K562 (cell line): ENCODE data around the gene ZFPM1. TPM values are rescaled to one million over a fixed set of nuclear protein-coding genes. Genes with fewer than 3 reads are reported as not detected.
A peak's percentile ranks its signal among the peaks of the same experiment; 100 is the strongest.

Source experiments
- BRF2 ChIP-seq: IDR thresholded peaks from 3 replicates; pipeline ENCODE4 v1.6.1; 2011; ENCODE audit warnings: borderline replicate concordance, mild to moderate bottlenecking; ENCODE audit not compliant: insufficient read length, insufficient read depth
- DLX4 ChIP-seq: fragments of 250-450 bp; sonication (Bioruptor Pico); IDR thresholded peaks from 2 replicates; pipeline ENCODE4 v1.6.1; 2021; ENCODE audit warnings: mild to moderate bottlenecking
- E4F1 ChIP-seq: fragments of 250-450 bp; sonication (Bioruptor Pico); IDR thresholded peaks from 2 replicates; pipeline ENCODE4 v1.5.0; 2021; ENCODE audit warnings: mild to moderate bottlenecking, borderline replicate concordance
- FUS ChIP-seq: fragments of 200-400 bp; formaldehyde crosslinking; optimal IDR thresholded peaks from 2 replicates; pipeline ENCODE3; 2017; ENCODE audit warnings: low read depth, low read length
- GTF2A2 ChIP-seq: IDR thresholded peaks from 2 replicates; pipeline ENCODE4 v1.6.1; 2016; ENCODE audit warnings: mild to moderate bottlenecking, missing genetic modification characterization, missing compliant biosample characterization
- KLF10 ChIP-seq: fragments of 250-450 bp; sonication (Bioruptor Pico); IDR thresholded peaks from 2 replicates; pipeline ENCODE4 v1.6.1; 2021; ENCODE audit warnings: matching md5 sums
- MAZ ChIP-seq, 2 experiments: fragments of 450-650 bp in 1 of 2; sonication (generic) in 1 of 2; formaldehyde crosslinking; IDR thresholded peaks in 1 of 2; conservative IDR thresholded peaks in 1 of 2; 2 replicates each; pipeline versions ENCODE4 v1.4.0 to v1.5.0; 2020; ENCODE audit warnings: mild to moderate bottlenecking in 1 of 2, missing genetic modification reagents in 1 of 2
- MCM2 ChIP-seq: fragments of 450-650 bp; IDR thresholded peaks from 2 replicates; pipeline ENCODE4 v1.6.1; 2017; ENCODE audit warnings: low read depth, mild to moderate bottlenecking
- MTA1 ChIP-seq: fragments of 450-650 bp; IDR thresholded peaks from 2 replicates; pipeline ENCODE4 v1.6.1; 2017; ENCODE audit warnings: borderline replicate concordance
- PATZ1 ChIP-seq: fragments of 250-450 bp; sonication (Bioruptor Pico); IDR thresholded peaks from 2 replicates; pipeline ENCODE4 v1.5.0; 2020; ENCODE audit warnings: mild to moderate bottlenecking, borderline replicate concordance
- TSHZ1 ChIP-seq: fragments of 250-450 bp; sonication (Bioruptor Pico); IDR thresholded peaks from 2 replicates; pipeline ENCODE4 v1.4.0; 2020; ENCODE audit warnings: mild to moderate bottlenecking, moderate library complexity
- ZNF12 ChIP-seq: sonication (generic); formaldehyde crosslinking; IDR thresholded peaks from 2 replicates; pipeline ENCODE4 v1.4.0; 2020; ENCODE audit warnings: mild to moderate bottlenecking, missing genetic modification reagents
- ZNF224 ChIP-seq: sonication (generic); formaldehyde crosslinking; IDR thresholded peaks from 2 replicates; pipeline ENCODE4 v1.8.0; 2022; ENCODE audit warnings: mild to moderate bottlenecking, missing genetic modification reagents
- ZNF280B ChIP-seq: fragments of 250-450 bp; sonication (Bioruptor Pico); IDR thresholded peaks from 2 replicates; pipeline ENCODE4 v1.5.1; 2021; ENCODE audit warnings: mild to moderate bottlenecking
- ZNF830 ChIP-seq: fragments of 250-450 bp; sonication (Bioruptor Pico); IDR thresholded peaks from 2 replicates; pipeline ENCODE4 v1.5.0; 2021; ENCODE audit warnings: mild to moderate bottlenecking
- polyA plus RNA-seq, 8 experiments: library from polyadenylated mRNA; depleted of rRNA in 4 of 8; stranded (reverse) in 5 of 8; unstranded in 3 of 8; fragments of >200 nt; fragmentation: Nextera tagmentation in 2 of 8; fragmentation: Illumina TruSeq in 1 of 8; extraction: Ambion mirVana in 2 of 8; extraction: Trizol in 1 of 8; gene quantifications; 2 replicates each; pipeline versions ENCODE4 v1.2.1 to v1.2.3, GENCODE V29; 2011 to 2014; ENCODE audit warnings: inconsistent platforms in 1 of 8, missing spikeins in 1 of 8
- total RNA-seq, 7 experiments: library from RNA; depleted of rRNA in 6 of 7; stranded (reverse); fragments of >200 nt in 6 of 7; fragmentation: Illumina TruSeq in 2 of 7; extraction: Trizol in 2 of 7; gene quantifications; 2 replicates each; pipeline versions ENCODE4 v1.2.1 to v1.2.3, GENCODE V29; 2011 to 2021; ENCODE audit warnings: low replicate concordance in 1 of 7

The ZFPM1 gene
- total and polyA plus RNA-seq, 9 of the 15 experiments (the other 6 are each of a cell fraction or from before 2014, with no cell fraction given) = 0.03 to 35.9 (median 1.4) TPM

- TF ChIP-seq TSHZ1 (CRISPR knock-in tag) = no peak
- TF ChIP-seq ZNF12 (CRISPR knock-in tag) = no peak
- TF ChIP-seq ZNF280B (CRISPR knock-in tag) = no peak
- TF ChIP-seq MAZ (CRISPR knock-in tag; conservative IDR thresholded peaks at IDR 0.05 in 1 of 2, IDR thresholded peaks at IDR 0.05 in 1 of 2) = peak; percentile 64 to 70; a peak in 3 of 4 replicates
- no peak for TF ChIP-seq PATZ1 (CRISPR knock-in tag)
- peak; percentile 25 for TF ChIP-seq FUS
- TF ChIP-seq GTF2A2 (tag) = no peak
- TF ChIP-seq KLF10 (CRISPR knock-in tag) = no peak
- TF ChIP-seq ZNF224 (CRISPR knock-in tag) = peak; percentile 85; the same call in 1 of the 2 replicates
- no peak for TF ChIP-seq BRF2
- no peak for TF ChIP-seq MCM2
- no peak for TF ChIP-seq E4F1 (CRISPR knock-in tag)
- no peak for TF ChIP-seq DLX4 (CRISPR knock-in tag)
- TF ChIP-seq MTA1 = no peak
- TF ChIP-seq ZNF830 (CRISPR knock-in tag) = no peak
Measured at GRCh38 chr16:88452482-88453216, 431 bp upstream of the ZFPM1 start (continued).
